HG03342 (cell line): Measurements from ENCODE around the gene NUTF2.

Experiments used
- ATAC-seq: cut with Tn5 transposase; IDR thresholded peaks from one replicate; pipeline ENCODE4 v1.9.1; 2021; ENCODE audit warnings: mild to moderate bottlenecking, moderate library complexity; ENCODE audit not compliant: unreplicated experiment

The NUTF2 gene

DNA sequence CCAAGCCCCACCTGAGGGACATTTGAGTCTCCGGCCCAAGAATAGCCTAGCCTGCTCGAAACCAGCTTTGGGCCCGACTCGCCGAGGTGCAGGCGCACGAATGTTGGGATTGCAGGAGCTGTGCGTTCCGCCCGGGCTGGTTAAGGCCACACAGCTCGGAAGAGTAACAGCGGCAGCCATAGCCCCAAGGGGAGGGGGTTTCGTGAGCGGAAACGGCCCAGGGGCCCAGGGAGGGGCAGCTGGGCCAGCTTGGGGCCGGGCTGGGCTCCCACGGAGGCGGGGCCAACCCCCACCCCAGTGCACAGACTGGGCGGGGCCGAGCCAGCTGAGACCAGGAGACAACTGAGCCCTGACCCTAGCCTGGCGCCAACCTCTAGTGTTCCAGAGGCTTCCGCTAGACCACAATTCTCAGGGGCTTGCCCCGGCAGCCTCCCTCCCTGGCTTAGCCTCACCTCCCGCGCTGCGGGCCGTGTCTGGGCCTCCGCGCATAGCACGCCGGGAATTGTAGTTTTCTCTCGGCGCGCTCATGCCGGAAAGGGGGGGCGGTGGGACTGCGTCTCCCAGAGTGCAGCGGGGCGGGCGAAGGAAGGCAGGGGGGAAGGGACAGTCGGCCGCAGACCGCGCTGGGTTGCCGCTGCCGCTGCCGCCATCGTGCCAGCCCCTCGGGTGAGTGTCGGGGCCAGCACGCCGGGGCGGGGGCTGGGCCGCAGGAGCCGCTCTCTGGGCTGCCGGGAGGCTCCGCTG lies at the start of gene NUTF2:
Gene NUTF2 (plus strand): TSS at position 614 of the 744 bp plus-strand sequence. CDS start 18,198 bp downstream, outside the sequence.
- peak; percentile 55 for ATAC-seq

- ATAC-seq, result no peak
These were observed 46.3 kb upstream of the NUTF2 start for GRCh38 chr16:67800338-67800926.

GRCh38 chr16:67801241-67801640 lies 45.5 kb upstream of the NUTF2 start:
- no peak for ATAC-seq

DNA sequence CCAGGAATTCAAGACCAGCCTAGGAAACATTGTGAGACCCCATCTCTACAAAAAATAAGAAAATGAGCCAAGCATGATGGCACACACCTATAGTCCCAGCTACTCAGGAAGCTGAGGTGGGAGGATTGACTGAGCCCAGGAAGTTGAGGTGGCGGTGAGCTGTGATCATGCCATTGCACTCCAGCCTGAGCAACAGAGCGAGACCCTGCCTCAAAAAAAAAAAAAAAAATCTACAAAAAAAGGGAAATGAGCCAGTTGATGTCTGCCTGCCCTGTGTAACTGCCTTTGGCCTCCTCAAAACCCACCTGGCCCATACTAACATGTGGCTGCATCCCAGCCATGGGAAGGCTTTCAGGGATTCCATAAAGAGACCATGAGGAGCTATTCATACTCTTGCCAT lies 44.9 kb upstream of the NUTF2 start:
- no peak for ATAC-seq

DNA sequence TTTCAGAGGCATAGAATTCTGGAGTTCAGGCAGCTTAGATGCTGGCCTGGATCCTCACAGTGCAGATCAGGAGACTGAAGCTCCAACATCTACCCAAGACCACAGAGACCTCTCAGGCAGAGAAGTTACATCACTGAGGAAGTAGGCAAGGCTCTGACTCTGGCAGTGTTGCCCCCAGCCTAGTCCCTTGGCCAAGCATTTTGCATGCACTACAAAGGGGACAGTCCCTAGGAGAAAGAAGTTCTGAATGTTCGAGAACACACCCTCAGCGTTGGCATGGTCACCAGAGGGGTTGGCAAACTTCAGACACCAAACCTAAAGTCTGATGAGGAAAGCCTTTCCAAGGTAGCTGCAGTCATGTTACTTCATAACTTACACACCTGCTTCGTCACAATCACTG lies 42.8 kb upstream of the NUTF2 start:
- ATAC-seq, result no peak

DNA sequence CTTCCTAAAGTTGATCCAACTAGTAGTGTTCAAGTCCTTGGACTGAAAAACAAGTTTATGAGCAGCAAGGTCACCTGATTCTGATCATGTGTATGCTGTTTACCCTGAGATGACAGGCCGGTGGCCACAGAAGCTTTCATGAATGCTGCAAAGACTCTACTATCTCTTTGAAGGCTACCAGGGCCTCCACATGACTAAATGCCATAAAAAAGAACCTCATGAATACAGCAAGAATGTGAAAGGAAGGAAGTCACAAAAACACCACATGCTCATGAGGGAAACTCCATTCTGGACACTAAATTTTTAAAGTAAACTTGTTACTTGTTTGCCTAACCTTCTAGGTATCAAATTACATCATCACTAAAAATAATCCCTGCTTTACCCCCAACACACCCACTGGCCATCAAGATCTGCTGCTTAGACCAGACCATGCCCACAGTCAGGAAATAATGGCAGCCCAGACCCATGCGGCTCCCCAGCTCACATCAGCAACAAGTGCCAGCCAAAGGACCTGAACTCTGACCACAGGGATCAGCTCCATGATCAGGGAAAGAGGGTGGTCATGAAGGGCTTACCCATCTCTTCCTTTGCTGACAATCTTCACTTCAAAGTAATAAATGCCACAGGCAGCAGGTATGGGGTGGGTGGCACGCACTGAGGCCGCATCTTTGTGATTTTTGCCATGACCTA lies 41.7 kb upstream of the NUTF2 start:
- no peak for ATAC-seq

- ATAC-seq, result peak; percentile 2
These were observed 40.9 kb upstream of the NUTF2 start for GRCh38 chr16:67805718-67806427.

DNA sequence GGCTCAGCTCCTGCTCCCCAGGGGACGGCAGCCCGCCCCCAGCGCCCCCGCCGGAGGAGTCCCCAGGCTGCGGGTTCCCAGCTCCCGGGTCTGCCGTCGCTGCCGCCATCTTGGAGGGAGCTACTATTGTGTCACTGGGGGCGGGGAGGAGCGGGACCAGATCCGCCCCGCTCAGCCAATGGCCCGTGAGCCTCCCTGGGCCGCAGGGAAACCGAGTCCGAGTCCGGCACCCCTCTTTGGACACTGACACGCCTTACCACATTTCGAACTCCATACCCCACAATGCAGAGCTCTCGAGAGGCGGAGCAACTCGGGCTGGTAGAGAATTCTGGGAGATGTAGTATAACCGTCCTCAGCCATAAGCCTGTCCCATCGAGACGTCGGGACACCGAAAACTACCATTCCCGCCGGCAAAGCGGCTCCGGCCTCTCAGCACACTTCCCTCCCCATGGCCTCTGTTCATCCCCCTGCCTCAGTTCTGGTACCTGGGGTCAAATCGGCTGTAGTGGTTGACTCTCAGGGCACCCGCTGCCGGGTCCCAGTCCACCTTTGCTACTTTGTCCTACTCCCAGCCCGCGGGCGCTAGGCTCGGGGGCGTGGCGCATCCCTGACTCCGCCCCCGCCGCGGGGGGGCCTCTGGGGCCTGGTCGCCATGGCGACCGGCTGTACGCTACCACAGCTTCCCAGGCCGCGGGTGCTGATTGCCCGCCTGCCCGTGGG lies 40.1 kb upstream of the NUTF2 start, which contains the start of the genes RANBP10 and TSNAXIP1:
Gene RANBP10 (minus strand): TSS at position 133 of the 720 bp plus-strand sequence. CDS start 24 bp downstream, at position 109.
Gene TSNAXIP1 (plus strand): TSS at position 462 of the 720 bp plus-strand sequence. CDS start 261 bp downstream, outside the sequence.
- peak; percentile 89 for ATAC-seq

GRCh38 chr16:67807148-67807682 lies 39.5 kb upstream of the NUTF2 start:
- peak; percentile 5 for ATAC-seq

DNA sequence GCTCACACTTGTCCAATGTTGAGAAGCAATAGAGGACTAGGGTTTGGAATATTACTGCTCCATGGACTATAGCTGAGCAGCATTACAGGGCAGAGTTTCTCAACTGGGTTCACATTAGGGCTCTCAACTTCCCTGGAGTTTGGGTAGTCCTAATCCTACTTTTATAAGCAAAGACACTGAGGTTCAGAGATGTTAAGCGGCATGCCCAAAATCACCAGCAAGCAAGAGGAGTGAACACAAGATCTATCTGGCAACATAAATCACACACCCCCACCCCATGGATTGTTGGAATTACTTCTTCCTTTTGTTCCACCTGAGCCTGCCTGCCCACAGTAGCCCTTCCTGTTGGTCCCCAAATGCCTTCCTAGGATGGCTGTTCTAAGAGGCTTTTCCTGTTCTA lies 34.8 kb upstream of the NUTF2 start:
- no peak for ATAC-seq

DNA sequence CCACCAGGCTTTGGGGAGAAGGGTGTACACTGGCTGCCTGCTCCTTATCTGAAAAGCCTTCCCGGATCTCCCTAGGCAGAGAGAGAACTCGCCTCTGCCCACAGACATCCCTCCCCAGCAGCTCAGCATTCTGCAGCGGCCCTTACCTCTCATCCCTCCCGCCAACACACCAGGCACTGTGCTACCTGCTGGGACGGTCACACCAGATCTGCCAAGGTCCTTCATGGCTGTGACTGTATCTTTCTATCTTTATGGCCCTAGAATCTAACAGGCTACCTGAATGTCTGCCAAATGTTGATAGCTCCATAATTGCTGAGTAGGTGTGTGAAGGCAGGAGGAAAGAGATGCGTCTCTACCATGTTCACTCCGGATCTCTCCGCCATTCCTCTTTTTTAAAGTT lies 32.2 kb upstream of the NUTF2 start:
- no peak for ATAC-seq

- ATAC-seq, result no peak
These were observed 26.0 kb upstream of the NUTF2 start for GRCh38 chr16:67820608-67821259.

GRCh38 chr16:67822511-67822910 lies 24.2 kb upstream of the NUTF2 start:
- ATAC-seq, result no peak

GRCh38 chr16:67825119-67825518 lies 21.6 kb upstream of the NUTF2 start:
- no peak for ATAC-seq

- no peak for ATAC-seq
These were observed 20.8 kb upstream of the NUTF2 start for GRCh38 chr16:67825906-67826305.

DNA sequence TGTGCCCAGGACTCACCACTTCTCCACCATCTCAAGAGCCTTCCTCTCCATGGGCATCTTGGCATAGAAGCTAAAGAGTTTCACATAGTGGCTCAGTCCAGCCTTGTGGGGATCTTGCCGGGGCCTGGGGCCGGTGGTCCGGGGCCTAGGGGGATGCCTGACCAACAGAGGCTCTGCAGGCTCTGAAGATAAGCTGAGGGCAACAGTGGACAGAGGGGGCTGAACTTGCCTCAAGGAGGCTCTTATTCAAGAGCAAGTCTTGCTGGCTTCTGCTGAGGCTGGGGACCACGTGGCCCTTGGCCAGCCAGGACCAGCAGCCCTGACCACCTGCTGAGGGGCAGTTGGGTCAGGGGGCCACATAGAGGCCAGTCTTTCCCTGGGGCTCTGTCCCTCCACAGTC lies 18.1 kb upstream of the NUTF2 start:
- ATAC-seq, result no peak

GRCh38 chr16:67833030-67833414 lies 13.7 kb upstream of the NUTF2 start:
- ATAC-seq, result no peak

DNA sequence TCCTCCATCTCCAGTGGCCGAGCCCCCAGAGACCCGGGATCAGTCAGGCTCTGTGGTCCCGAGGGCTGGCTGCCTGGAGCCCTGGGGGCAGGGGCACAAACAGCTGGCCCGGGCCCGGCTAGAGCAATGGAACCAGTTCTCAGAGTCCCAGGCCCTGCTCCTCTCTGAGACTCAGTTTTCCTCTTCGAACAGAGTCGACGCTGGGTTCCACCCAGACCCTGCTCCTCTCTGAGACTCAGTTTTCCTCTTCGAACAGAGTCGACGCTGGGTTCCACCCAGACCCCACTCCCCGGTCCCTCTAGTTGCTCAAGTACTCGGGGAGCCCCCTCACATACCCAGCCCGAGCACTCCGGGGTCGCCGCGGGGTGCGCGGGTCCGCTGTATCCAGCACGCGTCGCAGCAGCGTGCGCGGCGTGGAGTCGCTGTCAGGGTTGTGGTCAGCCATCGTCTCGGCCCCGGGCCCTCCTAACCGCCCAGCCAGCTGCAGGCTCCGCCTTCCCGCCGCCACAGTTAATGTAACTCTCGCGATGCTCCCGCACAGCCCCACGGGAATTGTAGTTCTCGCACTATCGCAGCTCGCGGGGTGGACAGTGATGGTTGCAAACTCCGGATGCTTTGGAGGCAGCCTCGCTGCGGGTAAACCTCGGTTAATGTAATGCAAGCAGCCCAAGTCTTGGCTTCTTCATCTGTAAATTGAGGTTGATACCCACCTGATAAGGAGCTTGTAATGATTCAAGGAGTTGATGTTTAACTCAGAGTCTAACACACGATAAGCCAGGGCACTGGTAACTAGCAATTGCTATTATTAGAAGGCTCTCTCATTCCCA lies 13.1 kb upstream of the NUTF2 start:
- peak; percentile 93 for ATAC-seq

GRCh38 chr16:67834242-67834614 lies 12.5 kb upstream of the NUTF2 start:
- no peak for ATAC-seq
